ENCODE measurements around the gene LARGE1. TPM values are rescaled to one million over a fixed set of nuclear protein-coding genes. Genes with fewer than 3 reads are reported as not detected.

LARGE1 gene
- total and polyA plus RNA-seq, 2 of the 8 experiments (the other 6 are each of a cell fraction or from before 2014, with no cell fraction given): 43.7 to 83.0 TPM

- TF ChIP-seq CHD7 (IDR thresholded peaks at IDR 0.05; ENCODE audit: insufficient replicate concordance, low read length) (no peak), HDAC6 (IDR thresholded peaks at IDR 0.05; ENCODE audit: low read depth, low read length) (no peak), GABPA (IDR thresholded peaks at IDR 0.05; ENCODE audit: borderline replicate concordance, insufficient read depth, low read length) (no peak), TCF12 (IDR thresholded peaks at IDR 0.05; ENCODE audit: low read depth, low read length) (no peak), SIN3A (conservative IDR thresholded peaks at IDR 0.05 in 1 of 2, IDR thresholded peaks at IDR 0.05 in 1 of 2; ENCODE audit: low read depth in 1 of 2, low read length in 2 of 2) (no peak), SUZ12 (IDR thresholded peaks at IDR 0.05; ENCODE audit: low read length) (no peak), EGR1 (IDR thresholded peaks at IDR 0.05; ENCODE audit: borderline replicate concordance, low read depth, low read length) (no peak), TEAD4 (IDR thresholded peaks at IDR 0.05; ENCODE audit: low read depth, low read length) (no peak), GTF2F1 (IDR thresholded peaks at IDR 0.05; ENCODE audit: borderline replicate concordance, low read depth, low read length) (no peak), SP1 (IDR thresholded peaks at IDR 0.05; ENCODE audit: low read depth, low read length) (no peak), EZH2 (IDR thresholded peaks at IDR 0.05; ENCODE audit: low read depth, low read length, severe bottlenecking) (no peak)
Observed at GRCh38 chr22:33401291-33401690, 519.0 kb downstream of the LARGE1 start (continued).
